K562 (cell line): Measurements from ENCODE around the gene BICC1.

Experiments used
- CHD2 ChIP-seq: IDR thresholded peaks from 2 replicates; pipeline ENCODE4 v1.6.1; 2011; ENCODE audit warnings: low read depth, low read length
- CTCF ChIP-seq, 3 experiments: IDR thresholded peaks in 2 of 3; conservative IDR thresholded peaks in 1 of 3; 2 replicates each; pipeline ENCODE4 v1.5.1; 2011 to 2012; ENCODE audit warnings: low read length in 3 of 3, mild to moderate bottlenecking in 3 of 3, control low read depth in 2 of 3, improper control_type of control experiment in 1 of 3, inconsistent platforms in 1 of 3, low read depth in 1 of 3, mixed read lengths in 1 of 3, moderate library complexity in 1 of 3; ENCODE audit not compliant: insufficient read depth in 2 of 3
- EZH2 ChIP-seq: IDR thresholded peaks from 2 replicates; pipeline ENCODE4 v1.6.1; 2012; ENCODE audit warnings: low read depth, mild to moderate bottlenecking, inconsistent platforms, low read length, borderline replicate concordance
- HMG20B ChIP-seq: fragments of 250-450 bp; sonication (Bioruptor Pico); IDR thresholded peaks from 2 replicates; pipeline ENCODE4 v1.5.0; 2021; ENCODE audit warnings: mild to moderate bottlenecking
- MAFF ChIP-seq: IDR thresholded peaks from 2 replicates; pipeline ENCODE4 v1.6.1; 2012; ENCODE audit warnings: low read length, improper control_type of control experiment
- PKNOX1 ChIP-seq: fragments of 450-650 bp; IDR thresholded peaks from 2 replicates; pipeline ENCODE4 v1.6.1; 2016
- XRCC4 ChIP-seq: IDR thresholded peaks from one replicate; pipeline ENCODE4 v1.6.1; 2011; ENCODE audit not compliant: insufficient read depth, insufficient read length; ENCODE audit errors: extremely low read depth
- ZNF263 ChIP-seq: sonication (generic); formaldehyde crosslinking; IDR thresholded peaks from 2 replicates; pipeline ENCODE4 v1.8.0; 2022; ENCODE audit warnings: mild to moderate bottlenecking, missing genetic modification reagents, borderline replicate concordance
- TF ChIP-seq, protein P1 (sequence below): fragments of 150-350 bp; conservative IDR thresholded peaks from 2 replicates; pipeline ENCODE4 v1.6.1; 2014; ENCODE audit warnings: low read length

GRCh38 chr10:58556516-58557165 is 44.0 kb downstream of the BICC1 start:
- no peak for TF ChIP-seq CTCF (IDR thresholded peaks at IDR 0.05 in 2 of 3, conservative IDR thresholded peaks at IDR 0.05 in 1 of 3; ENCODE audit: insufficient read depth in 2 of 3, low read depth in 1 of 3, low read length in 3 of 3)
- no peak for TF ChIP-seq PKNOX1
- TF ChIP-seq ZNF263 = no peak
- no peak for TF ChIP-seq XRCC4
- TF ChIP-seq EZH2 = no peak
- no peak for TF ChIP-seq CHD2
- no peak for TF ChIP-seq MAFF
- TF ChIP-seq HMG20B (CRISPR knock-in tag) = no peak
- TF ChIP-seq, protein P1, sequence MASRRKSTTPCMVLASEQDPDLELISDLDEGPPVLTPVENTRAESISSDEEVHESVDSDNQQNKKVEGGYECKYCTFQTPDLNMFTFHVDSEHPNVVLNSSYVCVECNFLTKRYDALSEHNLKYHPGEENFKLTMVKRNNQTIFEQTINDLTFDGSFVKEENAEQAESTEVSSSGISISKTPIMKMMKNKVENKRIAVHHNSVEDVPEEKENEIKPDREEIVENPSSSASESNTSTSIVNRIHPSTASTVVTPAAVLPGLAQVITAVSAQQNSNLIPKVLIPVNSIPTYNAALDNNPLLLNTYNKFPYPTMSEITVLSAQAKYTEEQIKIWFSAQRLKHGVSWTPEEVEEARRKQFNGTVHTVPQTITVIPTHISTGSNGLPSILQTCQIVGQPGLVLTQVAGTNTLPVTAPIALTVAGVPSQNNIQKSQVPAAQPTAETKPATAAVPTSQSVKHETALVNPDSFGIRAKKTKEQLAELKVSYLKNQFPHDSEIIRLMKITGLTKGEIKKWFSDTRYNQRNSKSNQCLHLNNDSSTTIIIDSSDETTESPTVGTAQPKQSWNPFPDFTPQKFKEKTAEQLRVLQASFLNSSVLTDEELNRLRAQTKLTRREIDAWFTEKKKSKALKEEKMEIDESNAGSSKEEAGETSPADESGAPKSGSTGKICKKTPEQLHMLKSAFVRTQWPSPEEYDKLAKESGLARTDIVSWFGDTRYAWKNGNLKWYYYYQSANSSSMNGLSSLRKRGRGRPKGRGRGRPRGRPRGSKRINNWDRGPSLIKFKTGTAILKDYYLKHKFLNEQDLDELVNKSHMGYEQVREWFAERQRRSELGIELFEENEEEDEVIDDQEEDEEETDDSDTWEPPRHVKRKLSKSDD = no peak
